Neural cell (in vitro differentiated cells): ENCODE results near the gene L2HGDH.

ENCODE experiments used
- EZH2 ChIP-seq: fragments of 200-600, 300-800 bp; shearing (Covaris generic), sonication (generic); IDR thresholded peaks from 2 replicates; pipeline ENCODE4 v1.6.1; 2014; ENCODE audit warnings: antibody characterized with exemption, low read length, borderline replicate concordance, mild to moderate bottlenecking; ENCODE audit not compliant: insufficient read depth, poor library complexity, severe bottlenecking
- SMC3 ChIP-seq: fragments of 450-650 bp; conservative IDR thresholded peaks from 2 replicates; pipeline ENCODE4 v1.6.1; 2014; ENCODE audit warnings: antibody characterized with exemption, mild to moderate bottlenecking, moderate library complexity; ENCODE audit not compliant: poor library complexity
- TF ChIP-seq, protein P1 (sequence below): fragments of 450-650 bp; IDR thresholded peaks from 2 replicates; pipeline ENCODE4 v1.5.1; 2014; ENCODE audit warnings: antibody characterized with exemption, mild to moderate bottlenecking, moderate library complexity; ENCODE audit not compliant: poor library complexity, severe bottlenecking

DNA sequence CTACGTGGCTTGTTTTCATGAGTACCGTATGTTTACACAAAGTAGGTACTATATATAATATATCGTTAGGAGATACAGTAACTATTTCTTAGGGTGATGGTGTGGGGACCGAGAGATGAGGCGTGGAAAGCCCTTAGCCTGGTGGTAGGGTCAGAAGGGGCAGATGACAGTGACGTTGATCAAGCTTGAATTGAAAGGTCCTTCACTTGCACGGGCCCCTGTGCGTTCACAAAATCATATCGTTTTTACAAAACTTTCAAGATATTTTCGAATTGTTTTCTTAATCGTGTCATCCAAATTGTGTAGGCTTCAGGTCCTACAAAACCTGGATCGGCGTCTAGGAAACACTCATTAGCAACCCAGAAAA is 79.8 kb downstream of the L2HGDH start:
- TF ChIP-seq EZH2 = no peak
- TF ChIP-seq, protein P1, sequence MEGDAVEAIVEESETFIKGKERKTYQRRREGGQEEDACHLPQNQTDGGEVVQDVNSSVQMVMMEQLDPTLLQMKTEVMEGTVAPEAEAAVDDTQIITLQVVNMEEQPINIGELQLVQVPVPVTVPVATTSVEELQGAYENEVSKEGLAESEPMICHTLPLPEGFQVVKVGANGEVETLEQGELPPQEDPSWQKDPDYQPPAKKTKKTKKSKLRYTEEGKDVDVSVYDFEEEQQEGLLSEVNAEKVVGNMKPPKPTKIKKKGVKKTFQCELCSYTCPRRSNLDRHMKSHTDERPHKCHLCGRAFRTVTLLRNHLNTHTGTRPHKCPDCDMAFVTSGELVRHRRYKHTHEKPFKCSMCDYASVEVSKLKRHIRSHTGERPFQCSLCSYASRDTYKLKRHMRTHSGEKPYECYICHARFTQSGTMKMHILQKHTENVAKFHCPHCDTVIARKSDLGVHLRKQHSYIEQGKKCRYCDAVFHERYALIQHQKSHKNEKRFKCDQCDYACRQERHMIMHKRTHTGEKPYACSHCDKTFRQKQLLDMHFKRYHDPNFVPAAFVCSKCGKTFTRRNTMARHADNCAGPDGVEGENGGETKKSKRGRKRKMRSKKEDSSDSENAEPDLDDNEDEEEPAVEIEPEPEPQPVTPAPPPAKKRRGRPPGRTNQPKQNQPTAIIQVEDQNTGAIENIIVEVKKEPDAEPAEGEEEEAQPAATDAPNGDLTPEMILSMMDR = no peak
- TF ChIP-seq SMC3 = no peak
